Adipose tissue (tissue), 3 donors: Measurements from ENCODE around the gene TMEM144. TPM values are rescaled to one million over a fixed set of nuclear protein-coding genes. Genes with fewer than 3 reads are reported as not detected.
"Not testable (repeated sequence)": the region's sequence is repeated elsewhere in the genome, so short reads cannot be mapped to it uniquely, and the experiment has no call there.

Experiments used
- H3K27ac ChIP-seq: one replicate; pipeline ENCODE4 v1.5.1; 2013; ENCODE audit warnings: low read depth, low read length
- WGBS, 3 donors: extraction: QIAGEN DNeasy Blood & Tissue Kit; methylation state at CpG; one replicate each; pipeline ENCODE4 v1.1.7; 2013; 5-methylcytosine and 5-hydroxymethylcytosine counted together
- polyA plus RNA-seq, 3 donors: library from polyadenylated mRNA; stranded (reverse); fragments of 200-250 nt; gene quantifications; one replicate each; pipeline ENCODE4 v1.2.3, GENCODE V29; 2013
- donor health status: healthy with polysubstance abuse.
- donor health status: Bipolar disorder and iron deficiency.
- donor health status: healthy.

Gene TMEM144
- polyA plus RNA-seq, 3 donors = 1.9 to 4.2 (median 2.9) TPM

- not testable (repeated sequence) for H3K27ac ChIP-seq
Measured at GRCh38 chr4:158224999-158225398, 14.7 kb downstream of the TMEM144 start.

GRCh38 chr4:158227880-158228279 lies 17.6 kb downstream of the TMEM144 start:
- WGBS, 3 donors = 94 to 97% (median 95%) methylated on average over 5 of the region's 5 CpGs
- not testable (repeated sequence) for H3K27ac ChIP-seq

More at GRCh38 chr4:158224999-158225398, 14.7 kb downstream of the TMEM144 start:
- WGBS, 3 donors = 66 to 84% (median 84%) methylated on average over 2 of the region's 2 CpGs

GRCh38 chr4:158228399-158228798 lies 18.1 kb downstream of the TMEM144 start:
- not testable (repeated sequence) for H3K27ac ChIP-seq
- 95 to 97% (median 95%) methylated on average over 17 of the region's 17 CpGs for WGBS, 3 donors

- H3K27ac ChIP-seq = no peak overlapping the region
- WGBS, 3 donors = 76 to 81% (median 79%) methylated on average over 5 of the region's 5 CpGs
Measured at GRCh38 chr4:158229768-158230167, 19.5 kb downstream of the TMEM144 start.

GRCh38 chr4:158234671-158235070 lies 24.4 kb downstream of the TMEM144 start:
- WGBS, 3 donors = 90 to 96% (median 95%) methylated on average over 4 of the region's 4 CpGs
- H3K27ac ChIP-seq = no peak overlapping the region

GRCh38 chr4:158236304-158237030 lies 26.2 kb downstream of the TMEM144 start:
- no peak overlapping the region for H3K27ac ChIP-seq
- 68 to 85% (median 70%) methylated on average over 9 of the region's 9 CpGs for WGBS, 3 donors

- H3K27ac ChIP-seq = no peak overlapping the region
- WGBS, 3 donors = 84 to 90% (median 89%) methylated on average over 1 of the region's 1 CpG
Measured at GRCh38 chr4:158238575-158238974, 28.3 kb downstream of the TMEM144 start.

- no peak overlapping the region for H3K27ac ChIP-seq
- WGBS, 3 donors = 87 to 91% (median 87%) methylated on average over 2 of the region's 2 CpGs
Measured at GRCh38 chr4:158239196-158239595, 28.9 kb downstream of the TMEM144 start.

GRCh38 chr4:158243071-158243470 lies 32.8 kb downstream of the TMEM144 start:
- H3K27ac ChIP-seq = no peak overlapping the region

GRCh38 chr4:158250321-158250720 lies 40.0 kb downstream of the TMEM144 start:
- 16 to 37% (median 23%) methylated on average over 2 of the region's 2 CpGs for WGBS, 3 donors
- H3K27ac ChIP-seq = no peak overlapping the region

- WGBS, 3 donors = 28 to 33% (median 28%) methylated on average over 6 of the region's 6 CpGs
- H3K27ac ChIP-seq = no peak overlapping the region
Measured at GRCh38 chr4:158253350-158253980, 43.2 kb downstream of the TMEM144 start.

- WGBS, 3 donors = 76 to 82% (median 79%) methylated on average over 2 of the region's 2 CpGs
- no peak overlapping the region for H3K27ac ChIP-seq
Measured at GRCh38 chr4:158254292-158254691, 44.0 kb downstream of the TMEM144 start.

GRCh38 chr4:158255727-158256324 lies 45.5 kb downstream of the TMEM144 start:
- H3K27ac ChIP-seq = no peak overlapping the region
- 37 to 40% (median 38%) methylated on average over 3 of the region's 3 CpGs for WGBS, 3 donors

- no peak overlapping the region for H3K27ac ChIP-seq
- WGBS, 3 donors = 43 to 52% (median 50%) methylated on average over 3 of the region's 3 CpGs
Measured at GRCh38 chr4:158259955-158260575, 49.8 kb downstream of the TMEM144 start.

- WGBS, 3 donors = 85 to 90% (median 86%) methylated on average over 4 of the region's 4 CpGs
Measured at GRCh38 chr4:158261480-158261879, 51.2 kb downstream of the TMEM144 start.

GRCh38 chr4:158268553-158268952 lies 58.3 kb downstream of the TMEM144 start:
- H3K27ac ChIP-seq = no peak overlapping the region
- 80 to 83% (median 83%) methylated on average over 2 of the region's 2 CpGs for WGBS, 3 donors

More at GRCh38 chr4:158261480-158261879, 51.2 kb downstream of the TMEM144 start:
- no peak overlapping the region for H3K27ac ChIP-seq

GRCh38 chr4:158274636-158275035 lies 64.3 kb downstream of the TMEM144 start:
- no peak overlapping the region for H3K27ac ChIP-seq
- 78 to 88% (median 84%) methylated on average over 5 of the region's 5 CpGs for WGBS, 3 donors

GRCh38 chr4:158277558-158277957 lies 67.3 kb downstream of the TMEM144 start:
- no peak overlapping the region for H3K27ac ChIP-seq
- 91 to 95% (median 93%) methylated on average over 8 of the region's 8 CpGs for WGBS, 3 donors

- H3K27ac ChIP-seq = not testable (repeated sequence)
- WGBS, 3 donors = 67 to 85% (median 70%) methylated on average over 1 of the region's 1 CpG
Measured at GRCh38 chr4:158279052-158279451, 68.8 kb downstream of the TMEM144 start.
